NCI-H1105 (cell line): ENCODE data around the gene ZNF80.

Experiments
- DNase-seq: peaks from one replicate; lab custom pipeline; 2025; lab: John Stamatoyannopoulos, UW

ZNF80 gene

DNA sequence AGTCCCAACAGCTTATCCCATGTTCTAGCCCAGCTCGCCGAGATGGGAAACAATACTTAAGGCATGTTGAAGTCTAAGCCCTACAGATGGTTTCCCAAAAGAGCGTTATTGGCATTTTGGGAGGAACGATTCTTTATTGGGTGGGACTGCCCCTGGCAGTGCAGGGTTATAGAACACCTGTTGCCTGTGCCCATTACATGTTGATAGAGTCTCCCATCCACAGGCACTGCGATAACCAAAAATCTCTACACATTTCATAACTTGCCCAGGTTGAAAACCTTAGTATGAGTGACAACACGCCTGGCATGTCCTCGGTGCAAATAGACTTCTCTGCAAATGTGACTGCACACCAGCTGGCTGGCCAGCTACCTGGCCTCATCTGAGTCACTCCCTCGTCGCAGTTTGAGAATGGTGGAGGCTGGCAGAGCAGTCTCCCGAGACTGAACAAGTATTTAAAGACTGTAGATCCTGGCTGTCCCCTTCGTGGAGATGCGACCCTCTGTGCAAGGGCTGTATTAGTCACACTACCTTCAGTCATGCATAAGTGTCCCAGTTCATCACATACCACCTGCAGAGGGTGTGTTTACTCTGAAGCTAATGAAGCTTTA is 18.7 kb downstream of the ZNF80 start:
- no peak for DNase-seq

DNA sequence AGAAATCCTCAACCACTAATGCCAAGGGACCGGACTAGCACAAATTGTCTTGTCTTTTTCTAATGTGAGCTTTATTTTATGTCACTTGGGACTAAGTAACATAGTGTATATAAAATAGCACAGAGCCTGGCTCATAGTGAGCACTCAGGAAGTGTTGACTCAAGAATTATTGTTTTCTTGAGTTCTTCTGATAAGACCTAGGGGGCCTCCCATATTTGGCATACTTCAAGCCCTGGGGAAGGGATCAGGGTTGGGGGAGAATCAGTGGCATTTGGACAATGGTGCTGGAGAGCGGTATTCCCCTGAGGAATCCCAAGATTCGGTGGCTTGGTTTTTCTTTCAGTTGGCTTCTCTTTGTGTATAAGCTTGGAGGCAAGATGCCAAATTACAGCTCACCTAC is 19.4 kb downstream of the ZNF80 start:
- DNase-seq: no peak

DNA sequence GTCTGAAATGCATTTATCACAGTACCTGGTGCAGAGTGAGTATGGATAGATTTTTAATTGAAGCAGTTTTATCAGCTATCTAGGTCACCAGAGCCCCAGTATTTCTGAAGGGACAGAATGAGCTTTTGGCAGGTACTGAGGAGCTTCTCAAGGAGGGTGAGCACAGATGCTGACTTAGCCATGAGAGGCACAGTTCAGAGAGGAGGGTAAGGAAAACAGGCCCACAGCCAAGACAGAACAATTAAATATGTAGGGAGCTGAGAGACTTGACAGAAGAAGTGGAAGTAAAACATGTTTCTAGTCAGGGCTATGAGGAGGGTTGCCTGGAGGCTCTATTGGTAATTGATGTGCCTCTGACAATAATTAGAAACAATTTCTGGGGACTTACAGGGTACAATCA is 20.1 kb downstream of the ZNF80 start:
- DNase-seq: no peak

DNA sequence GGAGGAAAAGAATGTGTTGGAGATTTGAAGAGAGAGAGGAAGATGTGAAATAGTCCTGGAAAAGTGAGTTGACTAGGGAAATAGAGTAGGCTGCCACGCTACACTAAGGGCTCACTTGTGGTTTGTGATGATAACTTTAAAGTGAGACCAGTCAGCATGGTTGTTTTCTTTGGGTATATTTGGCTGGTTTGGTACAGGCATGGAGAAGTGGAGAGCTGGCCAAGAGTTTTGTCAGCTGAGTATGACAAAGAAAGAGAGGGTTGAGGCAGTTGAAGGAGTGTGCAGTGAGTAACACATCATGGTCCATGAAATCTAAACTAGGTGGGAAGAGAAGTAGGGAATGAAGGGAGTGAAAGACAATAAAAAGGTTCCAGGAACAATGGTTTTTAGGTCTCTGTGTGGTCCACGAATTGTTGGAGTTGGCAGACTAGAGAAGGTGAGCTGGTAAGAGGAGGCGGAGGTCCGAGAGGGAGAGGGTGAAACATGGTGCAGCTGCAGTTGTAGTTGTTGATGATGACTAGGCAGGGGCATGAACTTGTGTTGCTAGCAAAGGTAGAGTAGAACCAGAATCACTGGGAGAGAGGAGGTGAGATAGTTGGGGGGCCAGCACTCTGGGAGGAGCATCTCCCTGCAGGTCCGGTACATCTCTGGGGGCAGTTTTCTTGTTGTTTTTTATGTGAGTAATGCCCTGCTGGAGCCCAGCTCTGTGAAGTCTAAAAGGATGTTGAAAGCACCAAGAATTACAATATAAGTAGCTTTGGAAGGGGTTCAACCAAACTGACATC is 21.0 kb downstream of the ZNF80 start:
- no peak for DNase-seq

DNA sequence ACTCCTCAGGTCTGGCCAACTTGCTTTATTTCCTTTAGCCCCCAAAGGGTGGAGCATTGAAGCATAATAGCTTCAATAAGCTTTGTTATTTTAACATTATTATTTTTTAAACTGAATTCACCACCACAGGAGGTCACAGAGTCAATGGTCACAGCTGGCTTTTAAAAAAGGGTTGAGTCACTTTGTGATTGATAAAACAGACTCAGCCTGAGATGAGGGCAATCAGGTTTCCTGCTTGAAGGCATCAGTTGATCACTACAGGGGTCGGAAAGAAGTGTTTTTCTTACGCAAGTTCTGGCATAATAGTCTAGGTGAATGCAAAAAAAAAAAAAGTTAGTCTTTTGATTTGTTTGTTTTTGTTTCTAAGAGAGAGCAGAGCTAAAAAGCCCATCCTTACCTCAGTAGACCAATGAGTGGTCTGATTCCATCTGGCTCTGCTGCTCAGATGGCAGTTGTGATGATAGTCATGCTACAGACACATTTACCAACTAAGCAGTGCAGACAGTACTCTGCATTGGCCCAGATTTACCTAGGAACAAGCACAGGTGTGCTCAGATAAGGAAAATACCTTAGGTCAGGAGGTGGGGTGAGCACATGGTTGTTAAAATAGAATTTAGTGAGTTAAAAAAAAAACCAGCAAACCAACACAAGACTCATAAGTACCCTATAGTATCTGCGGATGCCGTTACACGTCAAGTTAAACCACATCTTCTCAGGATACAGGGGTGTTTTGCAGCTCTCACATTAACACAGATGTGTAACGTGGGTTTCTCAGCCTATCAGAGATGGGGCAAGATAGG is 22.6 kb downstream of the ZNF80 start:
- no peak for DNase-seq

DNA sequence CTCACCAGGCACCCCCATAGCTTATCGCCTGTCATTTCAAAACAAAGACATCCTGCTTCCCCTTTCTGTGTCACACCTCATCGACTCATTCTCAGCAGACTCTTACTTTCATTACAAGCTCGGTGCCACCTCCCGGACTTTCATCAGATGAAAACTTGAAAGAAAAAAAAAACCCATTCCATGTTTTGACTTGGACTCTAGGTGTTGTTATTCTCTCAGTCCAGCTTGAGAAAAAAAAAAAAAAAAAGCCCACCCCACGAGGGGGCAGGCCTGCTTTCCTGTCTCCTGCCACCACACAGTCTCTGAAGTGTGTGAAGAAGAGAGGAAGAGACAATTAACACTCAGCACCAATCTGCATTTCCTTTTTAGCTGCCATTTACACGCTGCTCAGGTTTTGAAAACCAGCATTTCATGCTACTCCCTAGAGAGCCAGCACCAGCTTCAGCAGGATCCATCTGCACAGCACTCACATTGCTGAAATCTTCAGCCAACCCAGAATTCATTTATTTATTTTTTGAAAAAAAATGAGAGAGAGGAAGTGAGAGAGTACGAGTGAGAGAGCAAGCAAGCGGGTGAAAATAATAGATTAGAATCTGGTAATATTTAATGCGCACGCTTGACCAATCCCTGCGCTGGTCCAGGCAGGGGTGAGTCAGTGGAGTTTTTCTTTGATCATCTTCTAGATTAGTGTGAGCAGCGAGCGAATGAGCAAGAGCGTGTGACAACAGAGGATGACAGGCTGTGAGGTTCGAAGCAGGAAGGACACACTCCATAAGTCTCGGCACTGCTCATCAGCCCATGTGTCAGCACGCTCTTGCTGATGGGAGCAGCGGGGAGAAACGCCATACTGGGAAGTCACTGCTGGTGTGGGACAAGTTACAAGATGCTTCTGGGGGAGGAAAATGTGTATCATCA is 23.5 kb downstream of the ZNF80 start:
- DNase-seq: no peak

DNA sequence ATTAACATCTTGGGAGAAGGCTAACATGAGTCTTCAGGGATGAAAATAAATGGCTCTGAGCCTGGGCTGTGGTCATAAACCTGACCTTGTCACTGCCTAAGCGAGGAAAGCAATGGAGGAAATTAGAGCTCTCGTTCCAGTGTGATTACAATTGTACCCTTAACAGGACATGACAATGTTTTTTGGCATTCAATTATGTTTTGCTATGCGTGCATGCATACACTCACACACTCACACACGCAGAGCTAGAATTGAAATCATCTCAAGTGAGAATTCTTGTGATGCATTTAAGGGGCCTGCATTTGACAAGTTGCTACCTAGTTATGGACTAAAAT is 24.1 kb downstream of the ZNF80 start:
- no peak for DNase-seq

DNA sequence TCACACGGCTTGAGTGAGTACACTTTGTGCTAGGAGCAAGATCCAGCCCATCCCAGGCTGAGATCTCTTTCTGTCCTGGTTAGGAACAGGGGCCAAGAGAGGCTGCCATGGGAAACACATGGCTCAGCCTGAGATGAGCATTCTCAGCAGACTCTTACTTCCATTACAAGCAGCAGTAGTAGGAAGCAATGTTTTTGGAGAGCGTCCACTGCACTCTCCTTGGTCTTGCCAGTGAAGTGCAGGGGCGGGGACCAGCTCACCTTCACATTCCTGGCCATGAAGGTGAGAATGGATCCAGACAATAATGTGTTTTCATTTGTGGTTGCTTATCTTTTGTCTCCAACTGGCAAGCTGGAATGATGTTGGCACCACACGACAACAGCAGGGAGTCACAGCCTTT is 24.7 kb downstream of the ZNF80 start:
- no peak for DNase-seq

DNA sequence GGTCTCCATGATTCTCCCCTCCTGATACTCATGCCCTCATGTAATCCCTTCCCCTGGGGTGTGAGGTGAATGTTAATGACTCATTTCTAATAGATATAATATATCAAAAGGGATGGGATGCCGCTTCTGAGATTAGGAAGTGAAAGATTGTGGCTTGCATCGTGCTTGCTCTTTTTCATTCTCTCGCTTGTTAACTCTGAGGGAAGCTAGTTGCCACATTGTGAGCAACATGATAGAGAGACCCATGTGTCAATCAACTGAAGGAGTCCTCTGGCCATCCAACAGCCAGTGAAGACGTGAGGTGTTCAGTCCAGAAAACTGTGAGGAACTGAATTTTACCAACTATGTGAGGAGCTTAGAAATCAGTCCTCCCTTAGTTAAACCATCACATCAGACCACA is 29.6 kb downstream of the ZNF80 start:
- DNase-seq: no peak

DNA sequence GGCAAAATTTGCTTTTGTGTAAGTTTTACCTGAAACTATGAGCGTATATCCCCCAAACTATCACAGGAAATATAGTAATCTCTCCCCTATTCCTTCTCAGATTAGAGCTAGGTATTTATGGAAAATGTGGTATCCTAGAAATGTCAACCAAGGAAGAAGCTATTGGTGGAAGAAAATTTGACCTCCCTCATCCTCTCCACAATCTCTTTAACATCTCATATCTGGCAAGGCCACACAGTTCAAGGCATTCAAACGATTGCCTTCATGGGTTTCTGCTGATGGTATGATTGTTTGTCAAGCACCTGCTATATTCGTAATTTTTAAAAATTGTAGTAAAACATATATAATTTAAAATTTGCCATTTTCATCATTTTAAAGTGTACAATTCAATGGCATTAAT is 31.0 kb downstream of the ZNF80 start:
- no peak for DNase-seq

DNA sequence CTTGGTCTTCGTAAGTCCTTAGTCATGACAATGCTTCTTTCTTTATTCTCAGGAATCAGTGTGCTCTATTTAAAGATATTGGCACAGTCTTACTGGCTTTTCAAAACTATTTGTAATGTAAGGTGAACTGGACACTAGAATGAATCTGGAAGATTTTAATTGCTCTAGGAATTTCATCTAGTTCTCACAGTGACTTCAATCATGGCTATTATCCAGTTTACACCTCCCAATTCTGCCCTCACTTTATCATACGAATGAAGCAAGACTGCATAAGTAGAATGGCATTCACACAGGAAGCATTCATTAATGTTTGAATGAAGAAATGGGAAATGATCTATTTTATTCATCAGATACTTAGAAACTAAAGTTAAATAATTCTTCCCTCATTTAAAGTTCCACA is 31.8 kb downstream of the ZNF80 start:
- DNase-seq: no peak

DNA sequence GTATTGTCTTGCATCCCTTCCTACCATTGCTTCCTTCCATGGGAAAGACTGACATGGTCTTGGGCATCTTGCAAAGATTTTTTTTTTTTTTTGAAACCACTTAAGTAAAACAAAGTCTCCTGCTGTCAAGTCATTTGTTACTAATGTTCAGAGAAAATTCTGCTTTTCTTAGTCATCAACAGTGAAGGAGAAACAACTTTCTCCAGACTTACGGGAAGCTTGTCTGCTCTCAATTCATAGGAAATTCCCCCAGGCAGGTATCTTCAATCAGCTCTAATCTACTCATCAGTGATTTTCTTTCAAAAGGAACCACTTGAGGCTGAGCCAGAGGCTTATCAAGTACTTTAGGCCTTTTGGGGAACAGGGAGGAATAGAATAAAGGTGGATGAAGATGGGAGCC is 42.6 kb downstream of the ZNF80 start:
- DNase-seq: no peak

DNA sequence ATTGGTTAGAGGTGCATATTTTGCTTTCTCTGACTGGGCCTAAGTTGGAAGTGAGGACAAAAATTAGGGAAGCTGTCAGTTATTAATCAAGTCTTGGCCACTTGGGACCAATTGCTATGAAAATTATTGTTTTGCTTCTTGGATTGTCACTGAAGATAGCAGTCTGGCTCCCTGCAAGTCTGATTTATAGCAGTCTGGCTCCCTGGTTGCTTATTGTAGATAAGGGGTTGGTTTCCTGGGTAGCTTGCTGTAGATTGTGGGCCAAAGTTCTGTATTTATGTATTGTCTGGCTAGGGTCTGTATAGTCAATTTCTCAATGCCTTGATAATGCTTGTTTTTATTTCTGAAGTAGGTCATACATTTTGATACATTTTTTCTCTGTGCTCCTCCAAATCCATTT is 45.2 kb downstream of the ZNF80 start:
- no peak for DNase-seq

DNA sequence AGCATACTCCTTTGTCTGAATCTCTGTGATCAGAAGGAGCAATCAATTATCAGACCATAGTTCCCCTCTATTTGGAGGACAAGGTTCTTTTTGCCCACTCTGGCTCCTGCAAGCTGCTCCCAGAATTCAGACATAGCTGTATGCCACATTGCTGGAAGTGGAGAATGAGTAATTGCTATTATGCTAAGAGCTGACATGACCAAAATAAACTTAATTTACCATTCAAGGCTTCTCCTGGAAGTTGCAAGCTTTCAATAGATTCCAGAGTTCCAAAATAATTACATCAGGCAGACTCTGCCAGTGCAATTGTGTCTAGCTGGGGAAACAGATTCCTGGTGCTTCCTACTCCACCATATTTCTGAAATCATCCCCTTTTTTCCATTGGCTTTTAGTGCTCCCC is 50.9 kb downstream of the ZNF80 start:
- no peak for DNase-seq
